Endothelial cell (in vitro differentiated cells): Measurements from ENCODE around the gene RANBP3. TPM values are rescaled to one million over a fixed set of nuclear protein-coding genes. Genes with fewer than 3 reads are reported as not detected.

ENCODE experiments used
- DNase-seq: peaks from one replicate; pipeline ENCODE4 v3.0.0; 2021; ENCODE audit warnings: low spot score
- H3K27ac Mint-ChIP-seq: one replicate; pipeline ENCODE4 v1.8.0; 2021; ENCODE audit warnings: mixed read lengths, inconsistent platforms; ENCODE audit not compliant: unreplicated experiment
- H3K27me3 Mint-ChIP-seq: one replicate; pipeline ENCODE4 v1.8.0; 2021; ENCODE audit warnings: mild to moderate bottlenecking, moderate library complexity, mixed read lengths, inconsistent platforms; ENCODE audit not compliant: unreplicated experiment
- H3K36me3 Mint-ChIP-seq: one replicate; pipeline ENCODE4 v1.8.0; 2021; ENCODE audit warnings: mild to moderate bottlenecking, low read depth, mixed read lengths, inconsistent platforms; ENCODE audit not compliant: unreplicated experiment
- H3K4me1 Mint-ChIP-seq: one replicate; pipeline ENCODE4 v1.8.0; 2021; ENCODE audit warnings: mild to moderate bottlenecking, mixed read lengths, inconsistent platforms; ENCODE audit not compliant: unreplicated experiment
- H3K4me3 Mint-ChIP-seq: one replicate; pipeline ENCODE4 v1.8.0; 2021; ENCODE audit warnings: mild to moderate bottlenecking, mixed read lengths, inconsistent platforms; ENCODE audit not compliant: unreplicated experiment
- H3K9me3 Mint-ChIP-seq: one replicate; pipeline ENCODE4 v1.8.0; 2021; ENCODE audit warnings: mixed read lengths, inconsistent platforms; ENCODE audit not compliant: unreplicated experiment
- total RNA-seq: library from RNA; stranded (reverse); fragmentation: NEBNext Ultra II Directional; extraction: Animal tissue kit (Norgen Biotek cat#: 25700); gene quantifications from one replicate; pipeline ENCODE4 v1.2.1, GENCODE V29; 2021; ENCODE audit not compliant: unreplicated experiment
- TF ChIP-seq, protein P1 (sequence below): fragments of 200-600 bp; sonication (generic); IDR thresholded peaks from one replicate; pipeline ENCODE4 v1.5.0; 2021; ENCODE audit warnings: antibody characterized with exemption; ENCODE audit not compliant: unreplicated experiment

RANBP3 gene
- total RNA-seq, 1 donor from 2014 or later, result 69.5 TPM

DNA sequence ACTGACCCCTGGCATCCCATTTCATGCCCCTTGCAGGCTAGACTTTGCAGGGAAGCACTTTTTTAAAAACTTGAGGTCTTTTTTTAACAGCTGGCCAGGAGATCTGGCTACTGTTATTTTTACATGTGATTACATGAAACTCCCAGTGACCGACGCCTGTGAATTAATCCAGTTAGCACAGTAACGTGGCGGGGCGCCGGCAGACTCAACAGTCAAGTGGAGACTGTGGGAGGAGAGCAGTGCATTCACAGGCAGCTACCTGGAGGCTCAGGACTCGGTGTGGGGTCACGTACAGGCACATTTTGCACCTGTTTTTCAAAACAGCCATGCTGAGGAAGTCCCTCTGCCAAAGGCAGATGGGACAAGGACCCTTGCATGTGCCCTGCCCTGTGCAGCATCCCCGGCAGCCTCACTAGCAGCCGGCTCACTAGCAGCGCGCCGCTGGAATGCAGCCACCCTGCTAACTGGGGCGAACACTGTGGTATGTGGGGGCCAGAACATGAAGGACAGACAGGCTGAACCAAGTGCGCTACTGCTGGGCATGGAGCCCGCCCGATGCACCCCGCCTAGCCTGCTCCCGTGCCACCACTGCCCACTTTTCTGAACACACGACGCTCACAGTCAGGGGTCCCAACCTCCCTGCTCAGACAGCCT, 45.2 kb downstream of the RANBP3 start:
- TF ChIP-seq, protein P1, sequence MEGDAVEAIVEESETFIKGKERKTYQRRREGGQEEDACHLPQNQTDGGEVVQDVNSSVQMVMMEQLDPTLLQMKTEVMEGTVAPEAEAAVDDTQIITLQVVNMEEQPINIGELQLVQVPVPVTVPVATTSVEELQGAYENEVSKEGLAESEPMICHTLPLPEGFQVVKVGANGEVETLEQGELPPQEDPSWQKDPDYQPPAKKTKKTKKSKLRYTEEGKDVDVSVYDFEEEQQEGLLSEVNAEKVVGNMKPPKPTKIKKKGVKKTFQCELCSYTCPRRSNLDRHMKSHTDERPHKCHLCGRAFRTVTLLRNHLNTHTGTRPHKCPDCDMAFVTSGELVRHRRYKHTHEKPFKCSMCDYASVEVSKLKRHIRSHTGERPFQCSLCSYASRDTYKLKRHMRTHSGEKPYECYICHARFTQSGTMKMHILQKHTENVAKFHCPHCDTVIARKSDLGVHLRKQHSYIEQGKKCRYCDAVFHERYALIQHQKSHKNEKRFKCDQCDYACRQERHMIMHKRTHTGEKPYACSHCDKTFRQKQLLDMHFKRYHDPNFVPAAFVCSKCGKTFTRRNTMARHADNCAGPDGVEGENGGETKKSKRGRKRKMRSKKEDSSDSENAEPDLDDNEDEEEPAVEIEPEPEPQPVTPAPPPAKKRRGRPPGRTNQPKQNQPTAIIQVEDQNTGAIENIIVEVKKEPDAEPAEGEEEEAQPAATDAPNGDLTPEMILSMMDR, result no peak
- peak overlapping the region; percentile 61 for H3K27ac Mint-ChIP-seq
- H3K9me3 Mint-ChIP-seq, result no peaks in the 10 kb centered on the region
- DNase-seq, result no peak
- peaks cover 31% of the 10 kb centered on the region for H3K36me3 Mint-ChIP-seq
- no peaks in the 10 kb centered on the region for H3K27me3 Mint-ChIP-seq
- no peak overlapping the region for H3K4me3 Mint-ChIP-seq
- H3K4me1 Mint-ChIP-seq, result peaks cover 10% of the 10 kb centered on the region

DNA sequence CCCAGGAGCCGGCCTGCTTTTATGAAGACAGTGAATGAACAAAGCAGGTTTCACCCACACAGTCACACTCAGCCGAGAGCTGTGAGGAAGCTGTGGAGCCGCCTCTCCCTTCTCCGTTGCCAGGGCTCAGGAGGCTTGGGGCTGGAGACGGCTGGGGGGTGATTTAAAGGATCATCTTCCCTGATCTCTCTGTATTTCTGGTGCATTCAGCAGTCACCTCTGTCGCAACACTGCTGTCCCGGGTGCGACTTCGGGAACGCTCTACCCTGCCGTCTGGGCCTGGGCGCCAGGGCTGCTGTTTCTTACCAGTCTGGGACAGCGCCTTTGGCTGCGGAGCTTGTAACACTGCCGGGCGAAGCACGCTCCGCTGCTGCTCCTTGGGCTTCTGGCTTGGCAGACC, 45.8 kb downstream of the RANBP3 start:
- Mint-ChIP-seq H3K36me3 (peaks cover 29% of the 10 kb centered on the region), H3K27ac (no peak overlapping the region), H3K4me3 (no peak overlapping the region), H3K9me3 (no peaks in the 10 kb centered on the region), H3K4me1 (peaks cover 10% of the 10 kb centered on the region), H3K27me3 (no peaks in the 10 kb centered on the region)
- DNase-seq, result no peak
- TF ChIP-seq, protein P1, result no peak

DNA sequence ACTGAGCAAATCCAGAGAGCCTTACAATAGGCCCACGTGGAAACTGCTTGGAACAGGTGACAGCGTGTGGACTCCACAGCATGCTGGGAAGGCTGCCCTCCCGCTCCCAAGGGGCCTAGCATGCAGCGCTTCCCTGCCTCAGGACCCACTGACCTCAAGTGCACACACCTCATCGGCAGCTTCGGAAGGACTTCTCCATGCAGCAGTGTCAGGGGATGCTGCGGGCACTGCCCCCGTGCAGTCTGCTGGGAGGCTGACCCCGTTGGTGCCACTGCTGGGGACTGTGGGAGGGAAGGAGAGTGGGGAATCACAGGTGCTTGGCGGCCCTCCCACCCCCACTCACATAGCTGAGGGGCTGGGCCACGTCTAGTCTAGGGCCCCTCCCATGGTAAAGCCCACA, 46.7 kb downstream of the RANBP3 start:
- TF ChIP-seq, protein P1, result no peak
- Mint-ChIP-seq H3K36me3 (peaks cover 27% of the 10 kb centered on the region), H3K27ac (no peak overlapping the region), H3K27me3 (no peaks in the 10 kb centered on the region), H3K9me3 (no peaks in the 10 kb centered on the region), H3K4me1 (peaks cover 10% of the 10 kb centered on the region), H3K4me3 (no peak overlapping the region)
- DNase-seq, result no peak

DNA sequence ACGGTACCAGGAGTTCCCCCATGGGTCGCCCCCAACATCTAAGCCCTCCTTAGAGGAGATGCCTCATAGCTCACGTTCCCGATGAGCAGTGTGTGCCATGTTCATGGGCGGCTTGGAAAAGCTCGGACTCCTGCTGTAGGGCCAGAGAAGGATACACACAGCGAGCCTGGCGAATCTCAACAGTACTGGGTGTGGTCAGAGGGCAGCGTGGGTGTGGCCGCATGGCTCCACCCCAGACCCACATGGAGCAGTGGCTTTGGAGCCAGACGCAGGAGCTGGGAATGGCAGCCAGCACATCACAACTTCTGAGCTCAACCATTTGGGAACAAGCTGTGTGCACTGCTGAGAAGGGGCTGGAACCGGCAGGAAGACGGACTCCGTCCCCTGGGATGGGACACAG, 48.3 kb downstream of the RANBP3 start:
- Mint-ChIP-seq H3K9me3 (no peaks in the 10 kb centered on the region), H3K27ac (no peak overlapping the region), H3K4me3 (no peak overlapping the region), H3K4me1 (peaks cover 5% of the 10 kb centered on the region), H3K36me3 (peaks cover 31% of the 10 kb centered on the region), H3K27me3 (no peaks in the 10 kb centered on the region)
- DNase-seq, result no peak
- TF ChIP-seq, protein P1, result no peak

DNA sequence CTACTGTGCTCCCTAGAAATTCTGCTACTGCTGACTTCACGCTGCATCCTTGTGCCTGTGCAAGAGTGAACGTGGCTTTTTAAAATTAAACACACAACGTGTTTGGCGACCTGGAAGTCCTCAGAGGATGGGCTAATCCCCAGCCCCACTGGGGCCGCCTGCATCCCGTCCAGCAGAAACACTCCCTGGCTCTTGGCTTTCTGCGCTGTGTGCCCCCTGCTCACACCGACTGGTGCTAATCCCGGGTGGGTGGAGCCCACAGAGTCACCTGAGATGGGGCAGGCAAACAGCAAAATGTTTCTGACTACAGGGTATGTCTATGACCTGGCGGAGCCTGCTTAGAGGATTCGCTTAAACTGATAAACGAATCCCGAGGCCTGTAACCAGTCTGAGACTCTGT, 48.8 kb downstream of the RANBP3 start:
- DNase-seq, result no peak
- Mint-ChIP-seq H3K4me1 (peaks cover 5% of the 10 kb centered on the region), H3K4me3 (peak overlapping the region; percentile 74), H3K36me3 (peaks cover 33% of the 10 kb centered on the region), H3K27ac (no peak overlapping the region), H3K27me3 (no peaks in the 10 kb centered on the region), H3K9me3 (no peaks in the 10 kb centered on the region)
- TF ChIP-seq, protein P1, result no peak
